NCI-H2029 (cell line): ENCODE data around the gene TTC12.

Source experiments
- DNase-seq: peaks from one replicate; lab custom pipeline; 2025; lab: John Stamatoyannopoulos, UW

Gene TTC12, protein sequence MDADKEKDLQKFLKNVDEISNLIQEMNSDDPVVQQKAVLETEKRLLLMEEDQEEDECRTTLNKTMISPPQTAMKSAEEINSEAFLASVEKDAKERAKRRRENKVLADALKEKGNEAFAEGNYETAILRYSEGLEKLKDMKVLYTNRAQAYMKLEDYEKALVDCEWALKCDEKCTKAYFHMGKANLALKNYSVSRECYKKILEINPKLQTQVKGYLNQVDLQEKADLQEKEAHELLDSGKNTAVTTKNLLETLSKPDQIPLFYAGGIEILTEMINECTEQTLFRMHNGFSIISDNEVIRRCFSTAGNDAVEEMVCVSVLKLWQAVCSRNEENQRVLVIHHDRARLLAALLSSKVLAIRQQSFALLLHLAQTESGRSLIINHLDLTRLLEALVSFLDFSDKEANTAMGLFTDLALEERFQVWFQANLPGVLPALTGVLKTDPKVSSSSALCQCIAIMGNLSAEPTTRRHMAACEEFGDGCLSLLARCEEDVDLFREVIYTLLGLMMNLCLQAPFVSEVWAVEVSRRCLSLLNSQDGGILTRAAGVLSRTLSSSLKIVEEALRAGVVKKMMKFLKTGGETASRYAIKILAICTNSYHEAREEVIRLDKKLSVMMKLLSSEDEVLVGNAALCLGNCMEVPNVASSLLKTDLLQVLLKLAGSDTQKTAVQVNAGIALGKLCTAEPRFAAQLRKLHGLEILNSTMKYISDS

DNA sequence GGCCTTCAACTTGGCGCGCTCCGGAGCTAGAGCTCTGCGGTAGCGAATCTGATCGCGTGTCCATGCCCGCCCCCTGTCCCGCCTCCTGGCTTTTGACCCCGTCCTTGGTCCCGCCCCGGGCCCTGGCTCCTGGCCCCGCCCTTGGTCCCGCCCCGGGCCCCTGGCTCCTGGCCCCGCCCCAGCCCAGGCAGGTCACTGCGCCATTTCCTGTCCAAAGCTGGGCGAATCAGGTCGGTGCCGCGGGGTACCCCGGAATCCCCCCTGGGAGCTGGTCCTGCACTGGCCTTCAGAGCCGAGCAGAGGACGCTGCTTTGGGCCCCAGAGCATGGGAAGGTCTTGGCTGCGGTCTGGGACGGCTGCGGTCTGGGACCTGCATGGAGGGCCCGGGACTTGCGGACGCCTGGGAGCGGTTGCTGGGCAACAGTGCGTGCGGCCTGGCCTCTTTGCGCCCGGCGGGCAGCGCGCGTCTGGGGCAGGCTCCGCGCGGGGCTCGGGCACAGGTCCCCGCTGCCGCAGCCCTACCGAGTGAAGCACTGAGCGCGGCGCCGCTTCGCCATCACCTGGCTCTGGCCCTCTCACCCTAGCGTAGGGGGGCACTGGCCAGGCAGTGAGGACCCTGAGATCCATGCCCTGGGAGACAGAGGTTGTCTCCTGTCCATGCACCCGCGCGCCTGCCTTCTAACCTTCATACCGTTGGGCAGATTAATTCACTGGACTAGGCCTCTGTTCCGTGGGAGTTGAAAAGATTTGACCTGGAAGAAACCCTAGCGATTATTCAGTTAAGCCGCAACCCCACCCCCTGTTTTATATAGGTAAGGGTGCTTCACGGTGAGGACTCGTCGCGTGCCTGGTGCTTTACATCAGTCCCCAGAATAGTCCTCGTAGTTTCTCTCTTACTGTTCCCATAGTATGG, at the start of gene TTC12:
Gene TTC12 (plus strand): TSS at position 195 of the 913 bp plus-strand sequence. CDS start 1,675 bp downstream, outside the sequence.
- DNase-seq: peak; percentile 79

DNA sequence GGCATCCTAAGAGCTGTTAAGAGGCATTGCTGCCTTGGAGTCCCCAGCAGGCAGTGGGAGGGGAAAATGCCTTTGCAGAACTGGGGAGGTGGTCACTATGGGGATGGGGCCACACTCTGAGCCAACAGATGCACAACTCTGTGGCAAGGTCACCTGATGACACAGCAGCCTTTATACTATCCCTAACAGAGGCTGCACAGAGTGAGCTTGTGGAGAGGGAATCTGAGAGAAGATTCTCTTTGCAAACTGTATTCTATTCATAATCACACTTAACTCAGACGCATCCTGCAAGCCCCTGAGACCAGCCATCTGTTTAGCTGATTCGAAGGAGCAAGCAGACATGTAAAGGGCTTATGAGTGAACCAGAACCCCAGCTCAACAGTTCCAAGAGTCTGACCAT, 49.0 kb upstream of the TTC12 start:
- no peak for DNase-seq

DNA sequence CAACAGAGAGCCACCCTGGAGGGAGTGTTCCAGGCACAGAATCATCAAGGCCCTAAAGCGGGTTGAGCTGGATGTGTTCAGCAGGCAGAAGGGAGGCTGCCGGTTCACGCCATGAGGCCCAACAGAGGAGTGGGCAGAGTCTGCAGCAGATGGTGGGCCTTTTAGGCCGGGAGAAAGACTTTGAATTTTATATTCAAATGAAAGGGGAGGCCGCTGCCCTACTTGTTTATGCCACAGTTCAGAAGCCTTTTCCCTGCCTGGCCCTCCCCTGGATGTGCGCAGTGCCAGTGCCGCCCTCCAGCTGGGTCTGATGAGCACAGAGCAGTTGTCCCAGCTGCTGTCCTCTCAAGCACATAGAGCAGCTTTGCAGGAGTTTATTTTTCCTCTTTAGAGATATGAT, 46.9 kb upstream of the TTC12 start:
- no peak for DNase-seq

DNA sequence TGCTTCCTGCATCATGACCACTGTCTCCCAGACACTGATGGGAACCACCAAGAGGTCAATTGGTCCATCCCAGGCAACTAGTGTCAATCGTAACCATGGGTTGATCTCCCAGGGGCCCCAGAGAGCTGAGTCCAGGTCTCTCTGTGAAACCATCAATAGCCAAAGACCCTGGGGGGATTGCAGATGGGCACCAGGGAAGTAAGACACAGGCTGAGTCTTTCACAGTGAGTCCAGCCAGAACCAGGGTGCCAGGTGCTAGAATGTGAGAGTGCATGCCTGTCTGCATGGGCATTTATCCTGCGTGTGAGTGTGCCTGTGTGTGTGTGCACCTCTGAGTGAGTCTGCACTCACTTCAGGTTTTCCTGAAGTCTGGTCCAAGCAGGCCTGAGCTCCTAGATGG, 45.3 kb upstream of the TTC12 start:
- DNase-seq: no peak

DNA sequence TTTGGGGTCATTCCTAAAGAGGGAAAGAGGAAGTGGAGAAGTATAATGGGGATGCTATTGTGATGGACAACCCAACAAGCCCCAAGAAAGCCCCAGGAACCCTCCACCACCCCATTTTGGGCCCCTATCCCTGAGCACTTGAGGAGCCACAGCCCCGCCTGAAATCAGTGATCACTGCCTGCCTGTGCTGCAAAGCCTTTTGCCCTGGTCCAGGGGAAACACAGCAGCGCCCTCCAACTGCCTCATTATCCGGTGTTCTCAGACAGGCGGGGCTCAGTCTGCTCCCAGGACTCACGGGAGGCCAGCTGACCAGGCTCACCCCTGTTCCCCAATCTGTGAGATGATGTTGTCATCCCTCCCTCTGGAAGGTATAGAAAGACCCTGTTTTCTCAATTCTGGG, 44.7 kb upstream of the TTC12 start:
- DNase-seq: no peak

DNA sequence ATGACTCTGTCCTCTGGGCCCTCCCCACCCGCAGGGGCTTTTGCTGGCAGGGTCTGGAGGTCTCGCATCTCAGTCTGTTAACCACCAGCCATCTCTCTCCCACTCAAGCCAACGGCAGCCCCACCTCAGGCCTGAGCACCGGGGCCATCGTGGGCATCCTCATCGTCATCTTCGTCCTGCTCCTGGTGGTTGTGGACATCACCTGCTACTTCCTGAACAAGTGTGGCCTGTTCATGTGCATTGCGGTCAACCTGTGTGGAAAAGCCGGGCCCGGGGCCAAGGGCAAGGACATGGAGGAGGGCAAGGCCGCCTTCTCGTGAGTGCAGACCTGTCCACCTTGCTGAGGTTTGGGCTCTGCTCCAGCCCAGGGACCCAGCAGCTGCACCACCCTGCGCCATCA, 44.3 kb upstream of the TTC12 start:
- peak; percentile 67 for DNase-seq

DNA sequence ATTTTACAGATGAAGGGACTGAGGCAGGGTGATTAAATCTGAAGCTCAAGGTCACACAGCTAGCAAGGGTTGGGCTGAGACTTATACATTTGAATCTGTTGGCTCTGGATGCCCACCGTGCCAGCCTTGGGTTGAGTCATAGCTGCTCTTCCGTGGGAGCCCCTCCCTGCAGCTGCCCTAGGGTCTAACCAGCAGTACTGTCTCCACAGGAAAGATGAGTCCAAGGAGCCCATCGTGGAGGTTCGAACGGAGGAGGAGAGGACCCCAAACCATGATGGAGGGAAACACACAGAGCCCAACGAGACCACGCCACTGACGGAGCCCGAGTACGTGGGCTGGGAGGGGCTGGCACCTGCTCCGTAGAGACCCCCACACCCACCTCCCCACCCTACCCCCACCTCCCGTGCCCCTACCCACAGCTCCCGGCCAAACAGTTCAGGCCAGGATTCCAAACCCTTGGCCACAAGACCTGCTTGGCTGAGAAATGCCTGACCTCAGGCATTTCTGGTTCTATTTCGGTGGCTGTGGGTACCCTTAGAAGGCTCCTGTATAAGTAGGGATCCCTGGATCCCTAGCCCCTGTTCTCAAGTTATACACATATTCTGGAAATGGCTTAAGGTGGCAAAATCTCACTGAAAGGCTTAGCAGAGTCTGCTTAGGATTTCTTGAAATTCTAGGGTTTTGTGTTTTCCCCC, 42.7 kb upstream of the TTC12 start:
- DNase-seq: no peak

DNA sequence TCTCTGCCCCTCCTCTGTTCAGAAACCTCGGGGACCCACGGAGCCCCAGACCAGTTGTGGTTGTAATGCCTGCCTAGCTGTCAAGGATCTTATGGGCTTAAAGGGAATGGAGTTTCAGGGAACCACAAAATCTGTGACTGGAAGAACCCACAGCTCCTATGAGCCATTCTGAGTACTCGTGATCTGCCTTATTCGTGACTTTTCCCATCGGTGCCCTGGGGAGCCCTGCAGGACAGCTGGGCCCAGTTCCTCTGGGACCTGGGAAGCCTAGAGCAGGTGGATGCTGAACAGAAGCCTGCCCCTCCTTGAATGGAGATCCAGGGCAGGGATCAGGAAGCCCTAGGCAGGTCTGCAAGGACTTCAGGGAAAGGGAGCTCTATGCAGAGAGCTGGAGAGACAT, 42.1 kb upstream of the TTC12 start:
- DNase-seq: no peak

DNA sequence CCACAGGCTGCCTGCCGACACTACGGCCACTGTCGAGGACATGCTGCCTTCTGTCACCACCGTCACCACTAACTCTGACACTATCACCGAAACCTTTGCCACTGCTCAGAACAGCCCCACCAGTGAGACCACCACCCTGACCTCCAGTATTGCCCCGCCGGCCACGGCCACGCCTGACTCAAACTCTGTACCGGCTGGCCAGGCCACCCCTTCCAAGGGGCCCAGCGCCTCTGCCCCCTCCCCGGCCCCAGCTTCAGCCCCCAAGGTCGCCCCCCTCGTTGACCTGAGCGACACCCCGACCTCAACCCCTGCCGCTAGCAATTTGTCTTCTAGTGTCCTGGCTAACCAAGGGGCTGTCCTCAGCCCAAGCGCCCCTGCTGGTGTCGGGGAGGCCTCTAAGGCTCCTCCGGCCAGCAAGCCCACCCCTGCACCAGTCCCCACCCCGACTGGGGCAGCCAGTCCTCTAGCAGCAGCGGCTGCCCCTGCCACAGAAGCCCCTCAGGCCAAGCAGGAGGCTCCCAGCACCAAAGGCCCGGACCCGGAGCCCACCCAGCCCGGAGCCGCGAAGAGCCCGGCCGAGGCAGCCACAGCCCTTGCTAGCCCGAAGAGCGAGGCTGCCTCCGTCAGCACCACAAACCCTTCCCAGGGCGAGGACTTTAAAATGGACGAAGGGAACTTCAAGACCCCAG, 41.3 kb upstream of the TTC12 start:
- no peak for DNase-seq

DNA sequence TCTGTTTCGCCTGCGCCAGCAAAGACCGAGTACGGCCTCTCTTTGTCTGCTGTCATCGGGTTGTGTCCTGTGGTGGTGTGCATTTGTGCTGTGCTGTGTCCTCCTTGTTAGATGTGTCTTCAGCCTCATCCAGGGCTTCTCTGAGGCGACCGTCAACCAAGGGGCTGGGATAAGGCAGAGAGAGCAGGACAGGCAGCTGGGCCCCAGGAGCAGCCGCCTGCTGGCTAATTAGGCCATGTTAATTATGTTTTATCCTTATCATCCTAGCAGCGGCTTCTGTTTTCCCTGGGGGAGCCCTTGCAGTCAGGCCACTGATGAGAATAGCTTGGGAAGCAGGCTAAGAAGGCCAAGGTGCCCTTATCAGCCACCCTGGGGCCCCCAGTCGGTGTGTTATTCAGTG, 40.7 kb upstream of the TTC12 start:
- DNase-seq: no peak

DNA sequence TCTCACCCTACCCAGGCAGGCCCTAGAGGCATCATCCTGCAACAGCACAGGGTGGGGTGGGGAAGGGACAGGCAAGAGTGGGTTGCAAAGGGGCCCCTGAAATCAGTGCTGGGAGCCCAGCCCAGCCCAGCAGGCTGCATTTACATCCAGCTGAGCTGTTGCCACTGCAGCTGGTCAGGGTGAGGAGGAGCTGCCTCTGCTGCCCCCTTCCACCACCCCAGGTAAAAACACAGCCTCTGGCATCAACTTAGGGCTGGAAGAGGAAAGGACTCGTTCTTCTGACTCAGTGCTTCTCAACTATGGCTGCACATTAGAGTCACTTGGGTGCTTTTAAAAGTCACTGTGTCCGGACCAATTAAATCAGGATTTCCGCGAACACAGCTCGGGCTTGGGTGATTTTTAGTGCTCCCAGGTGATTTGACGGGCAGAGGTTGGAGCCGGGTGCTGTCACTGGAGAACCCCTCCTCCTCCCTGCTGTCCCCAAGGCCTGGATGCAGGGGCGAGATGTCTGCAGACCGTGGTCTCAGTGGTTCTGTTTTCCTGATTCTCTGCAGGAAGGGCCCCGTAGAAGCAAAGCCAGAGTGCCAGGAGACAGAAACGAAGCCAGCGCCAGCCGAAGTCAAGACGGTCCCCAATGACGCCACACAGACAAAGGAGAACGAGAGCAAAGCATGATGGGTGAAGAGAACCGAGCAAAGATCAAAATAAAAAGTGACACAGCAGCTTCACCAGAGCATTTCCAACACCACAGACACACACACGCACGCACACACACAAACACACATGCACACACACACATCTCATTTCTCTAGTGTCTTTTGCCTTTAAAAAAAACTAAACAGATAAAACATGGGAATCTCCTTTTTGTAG, 39.4 kb upstream of the TTC12 start:
- DNase-seq: no peak

DNA sequence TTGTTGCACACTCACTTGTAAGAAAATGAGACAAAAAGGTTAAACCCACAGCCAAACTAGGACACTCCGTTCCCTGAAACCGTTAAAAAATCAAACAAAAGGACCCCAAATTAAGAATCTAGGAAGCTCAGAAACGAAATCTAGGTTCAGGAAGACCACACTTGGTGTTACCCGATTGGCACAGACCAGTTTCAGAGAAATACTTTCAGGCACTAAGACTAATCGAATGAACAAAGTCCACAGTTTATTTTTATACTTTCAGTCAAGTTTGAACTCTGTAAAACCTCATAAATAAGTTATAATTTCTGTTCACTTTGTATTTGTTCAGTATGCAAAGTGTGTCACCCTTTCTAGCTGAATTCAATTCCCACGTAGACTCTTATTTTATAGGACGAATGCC, 38.8 kb upstream of the TTC12 start:
- no peak for DNase-seq

DNA sequence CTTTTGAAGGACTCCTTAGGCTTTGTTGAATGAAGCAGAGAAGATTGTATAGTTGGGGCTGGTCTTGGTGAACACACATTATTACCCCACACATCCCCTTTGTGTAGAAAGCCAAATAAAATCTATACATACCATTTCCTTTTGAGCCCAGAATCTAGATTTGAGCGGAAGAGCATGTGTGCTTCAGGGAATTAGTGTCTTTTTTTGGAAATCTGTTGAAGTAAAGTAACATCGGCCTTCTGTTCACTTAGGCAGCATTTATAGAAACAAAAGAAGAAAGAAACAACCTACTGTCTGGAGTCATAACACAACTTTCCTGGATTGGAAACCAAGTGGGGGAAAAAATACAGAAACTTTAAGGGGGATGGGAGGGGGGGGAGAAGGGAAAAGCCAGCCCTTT, 37.9 kb upstream of the TTC12 start:
- DNase-seq: no peak

DNA sequence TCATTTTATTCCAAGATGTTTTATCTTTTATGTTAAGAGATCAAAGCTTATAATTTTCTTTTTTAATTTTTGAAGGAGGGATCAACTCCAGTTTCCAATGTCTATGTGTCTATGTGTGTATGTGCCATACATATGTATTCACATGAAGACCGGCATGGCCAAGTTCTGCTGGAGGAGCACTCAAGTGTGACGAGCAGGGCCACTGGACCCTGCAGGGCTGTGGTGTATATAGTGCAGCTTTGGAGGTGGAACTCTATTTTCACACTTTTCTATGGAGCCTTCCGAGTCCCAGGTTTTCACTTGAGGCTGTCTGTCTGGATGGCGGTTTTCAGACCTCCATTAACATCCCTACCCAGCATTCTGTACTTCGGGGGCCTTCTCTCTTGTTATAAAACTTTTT, 36.5 kb upstream of the TTC12 start:
- no peak for DNase-seq

DNA sequence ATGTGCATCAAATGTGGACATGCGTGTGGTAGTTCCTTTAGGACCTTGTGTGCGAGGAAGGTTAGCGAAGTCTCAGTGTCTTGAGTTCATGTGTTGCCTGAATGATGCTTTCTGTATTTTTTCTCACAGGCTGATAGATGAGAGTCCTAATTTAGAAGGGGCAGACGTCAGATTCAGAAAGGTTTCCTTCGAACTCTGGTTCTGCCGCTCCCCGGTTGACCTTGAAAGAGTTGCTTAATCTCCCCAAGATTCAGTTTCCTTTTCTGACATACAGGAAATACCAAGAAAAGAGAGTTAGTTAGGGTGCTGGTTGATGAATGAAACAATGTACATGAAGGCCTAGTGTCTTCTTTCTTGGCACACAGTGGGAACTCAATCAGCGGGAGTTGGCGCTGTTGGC, 35.9 kb upstream of the TTC12 start:
- no peak for DNase-seq

DNA sequence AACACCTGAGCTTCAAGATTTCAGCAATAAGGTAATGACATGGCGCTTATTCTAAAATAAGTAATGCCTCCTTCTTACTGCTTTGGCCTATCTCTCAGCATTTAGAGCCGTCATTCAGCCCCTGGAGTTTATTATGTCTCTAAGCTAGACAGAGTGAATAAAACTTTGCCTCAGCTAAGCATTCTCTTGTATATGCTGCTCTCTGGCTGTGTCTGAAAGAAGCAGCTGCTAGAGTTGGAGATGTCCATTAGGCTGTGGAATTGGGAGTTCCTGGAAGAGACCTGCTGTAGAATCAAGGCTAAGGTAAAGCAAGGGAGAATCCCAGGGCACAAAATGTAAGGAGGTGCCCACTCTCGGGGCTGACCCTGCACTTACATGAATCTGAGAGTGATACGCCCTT, 35.5 kb upstream of the TTC12 start:
- DNase-seq: no peak

DNA sequence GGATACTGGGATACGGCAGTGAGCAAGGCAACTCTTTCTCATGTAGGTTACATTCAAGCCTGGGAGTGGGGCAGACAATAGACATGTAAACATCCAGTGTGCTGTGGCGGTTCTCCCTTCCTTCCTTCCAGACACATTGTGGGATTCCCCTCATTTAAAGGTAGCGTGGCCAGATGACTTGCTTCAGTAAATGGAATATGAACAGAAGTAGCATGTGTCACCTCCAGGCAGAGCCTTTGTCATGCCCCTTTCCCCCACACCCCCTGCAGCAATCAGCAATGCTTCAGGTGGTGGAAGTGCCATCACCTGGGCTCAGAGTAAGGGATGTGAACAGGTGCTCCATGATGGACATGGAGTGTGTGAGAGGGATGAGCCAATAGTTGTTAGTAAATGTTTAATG, 34.8 kb upstream of the TTC12 start:
- no peak for DNase-seq

DNA sequence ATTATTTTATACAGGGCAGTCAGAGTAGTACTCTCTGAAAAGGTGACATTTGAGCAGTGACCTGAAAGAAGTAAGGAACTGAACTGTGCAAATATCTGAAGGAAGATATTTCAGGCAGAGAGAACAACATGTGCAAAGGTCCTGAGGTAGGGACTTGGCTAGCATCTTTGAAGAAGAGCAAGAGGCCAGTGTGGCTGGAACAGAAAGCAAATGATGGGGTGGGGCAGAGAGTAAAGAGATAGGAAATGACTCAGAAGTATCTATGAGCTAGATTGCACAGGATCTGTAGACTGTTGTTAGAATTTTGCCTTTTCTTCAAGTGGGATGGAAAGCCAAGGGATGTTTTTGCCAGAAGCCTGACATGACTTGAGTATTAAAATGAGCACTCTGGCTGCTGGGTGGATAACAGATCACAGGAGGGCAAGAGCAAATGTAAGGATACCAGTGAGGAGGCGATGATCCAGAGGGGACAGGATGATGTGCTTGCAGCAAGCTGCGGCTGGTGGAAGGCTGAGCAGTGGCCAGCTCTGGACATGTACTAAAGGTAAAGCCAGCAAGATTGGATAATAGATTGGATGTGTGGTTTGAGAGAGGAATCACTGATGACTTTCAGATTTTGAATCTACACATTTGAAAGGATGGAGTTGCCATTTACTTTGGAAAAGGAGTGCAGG, 33.2 kb upstream of the TTC12 start:
- DNase-seq: no peak

DNA sequence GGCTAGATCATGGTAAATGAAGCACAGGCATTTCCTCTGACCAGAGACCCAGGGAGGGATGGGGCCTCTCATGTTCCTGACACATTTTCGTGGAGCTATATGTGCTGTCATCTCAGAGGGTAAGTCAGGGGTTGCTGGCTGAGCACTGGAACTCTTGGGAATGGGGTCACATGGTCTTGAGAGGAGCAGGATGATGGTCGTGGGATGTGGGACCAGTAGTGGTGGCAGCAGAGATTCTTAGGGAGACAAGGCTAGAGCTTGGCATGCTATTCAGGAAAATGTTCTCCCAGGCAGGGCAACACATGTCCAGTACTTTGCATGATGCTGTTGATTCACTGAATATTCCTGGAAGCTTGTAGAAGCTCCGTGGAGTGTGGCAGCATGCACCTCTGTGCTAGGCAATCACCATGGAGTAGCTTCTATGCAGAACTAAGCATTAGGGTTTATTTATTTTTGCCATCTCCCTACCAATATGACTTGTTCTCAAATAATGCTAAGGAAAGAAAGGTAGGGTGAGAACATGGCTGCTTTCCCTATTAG, 31.4 kb upstream of the TTC12 start:
- DNase-seq: no peak

DNA sequence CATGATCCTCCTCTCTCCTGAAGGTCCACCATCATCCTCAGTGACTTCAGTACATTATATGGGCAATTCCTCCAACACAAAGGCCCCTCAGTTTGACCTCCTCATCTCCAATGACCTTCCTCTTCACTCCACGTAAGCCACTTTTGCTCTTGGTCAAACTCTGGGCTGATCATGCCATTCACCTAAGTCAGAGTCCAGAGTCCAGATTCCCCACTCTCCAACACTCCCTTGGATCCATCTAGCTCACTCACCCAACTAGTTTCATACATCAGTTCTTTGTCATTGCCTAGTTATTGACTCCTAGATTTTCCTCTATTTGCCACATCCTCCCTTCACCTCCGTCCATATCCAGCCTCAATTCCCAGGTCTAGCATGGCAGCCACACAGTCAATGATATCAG, 30.5 kb upstream of the TTC12 start:
- no peak for DNase-seq
